Measurements from ENCODE around the gene ATP8A1.
"Not testable (repeated sequence)": the region's sequence is repeated elsewhere in the genome, so short reads cannot be mapped to it uniquely, and the experiment has no call there.

Gene ATP8A1

GRCh38 chr4:42656679-42656943 is 294 bp downstream of the ATP8A1 start:
- no peak for TF ChIP-seq CTCF (IDR thresholded peaks at IDR 0.05; ENCODE audit: insufficient read depth, low read depth, low read length, missing control alignments)

GRCh38 chr4:42655921-42656678 is 805 bp downstream of the ATP8A1 start:
- TF ChIP-seq CTCF (IDR thresholded peaks at IDR 0.05; ENCODE audit: insufficient read depth, low read depth, low read length, missing control alignments) = no peak
- DNase-seq (ENCODE audit: low read depth) = no peak

More at GRCh38 chr4:42656679-42656943, 294 bp downstream of the ATP8A1 start:
- DNase-seq (ENCODE audit: low read depth) = no peak
- H3K4me3 ChIP-seq (ENCODE audit: low read length) = peak overlapping the region; percentile 55

DNA sequence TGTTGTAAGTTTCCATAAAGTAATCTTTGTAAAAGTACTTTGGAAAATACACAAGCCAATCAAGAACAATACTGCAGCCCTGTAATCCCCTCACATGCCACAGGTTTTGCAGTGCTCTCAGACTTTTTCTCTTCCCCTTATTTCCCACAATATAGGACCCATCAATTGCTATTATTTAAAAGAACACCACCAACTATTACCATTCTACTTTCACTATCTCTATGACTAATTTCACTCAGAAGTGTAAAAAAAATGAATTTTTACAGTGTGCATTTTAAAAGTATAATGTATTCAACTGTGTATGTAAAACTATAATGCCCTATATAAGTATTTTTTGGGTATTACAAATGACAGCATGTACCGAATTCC is 1.7 kb downstream of the ATP8A1 start:
- no peak overlapping the region for H3K4me3 ChIP-seq (ENCODE audit: low read length)
- no peak for DNase-seq (ENCODE audit: low read depth)

More at GRCh38 chr4:42655921-42656678, 805 bp downstream of the ATP8A1 start:
- H3K4me3 ChIP-seq (ENCODE audit: low read length) = peak overlapping the region; percentile 55

GRCh38 chr4:42654631-42655268 is 2.2 kb downstream of the ATP8A1 start:
- no peak for TF ChIP-seq CTCF (IDR thresholded peaks at IDR 0.05; ENCODE audit: insufficient read depth, low read depth, low read length, missing control alignments)
- no peak overlapping the region for H3K4me3 ChIP-seq (ENCODE audit: low read length)
- DNase-seq (ENCODE audit: low read depth) = peak; percentile 40

More for the DNA sequence above, 1.7 kb downstream of the ATP8A1 start:
- no peak for TF ChIP-seq CTCF (IDR thresholded peaks at IDR 0.05; ENCODE audit: insufficient read depth, low read depth, low read length, missing control alignments)

DNA sequence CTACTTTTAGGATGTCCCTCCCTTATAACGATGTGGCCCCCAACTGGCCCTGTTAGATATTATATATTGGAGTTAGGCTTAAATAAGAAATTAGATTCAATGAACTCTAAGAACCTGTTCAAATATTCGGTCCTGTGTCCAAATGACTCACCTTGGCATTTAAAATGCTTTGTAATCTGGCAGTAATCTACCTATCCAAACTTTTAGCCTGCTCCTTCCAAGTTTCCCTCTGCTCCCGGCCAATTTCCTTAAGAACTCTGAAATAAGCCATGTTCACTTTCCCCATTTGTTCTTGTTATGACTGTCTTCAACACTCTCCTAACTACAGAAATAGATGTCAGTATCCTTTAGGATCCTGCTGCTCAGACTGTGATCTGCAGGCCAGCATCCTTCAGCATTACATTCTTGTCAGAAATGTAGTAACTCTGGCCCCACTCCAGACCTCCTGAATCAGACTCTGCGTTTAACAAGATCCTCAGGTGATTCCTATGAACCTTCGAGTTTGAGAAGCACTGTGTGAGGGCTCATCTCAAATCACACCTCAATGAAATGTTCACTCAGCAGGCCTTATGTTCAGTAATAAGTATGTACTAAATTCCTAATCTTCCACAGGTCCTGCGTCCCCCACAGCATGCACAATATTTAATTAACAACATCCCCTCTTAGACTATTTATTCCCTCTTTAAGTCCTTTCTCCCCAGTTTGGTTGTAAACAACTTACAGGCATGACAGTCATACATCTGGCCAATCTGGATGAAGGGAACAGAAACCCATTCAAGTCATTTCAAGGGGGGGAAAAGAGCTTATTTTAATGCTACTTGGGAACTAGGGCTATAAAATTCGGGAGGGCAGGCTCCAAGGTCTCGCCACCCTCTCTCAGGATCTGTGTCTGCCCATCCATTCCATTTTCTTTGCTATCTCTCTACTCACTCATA is 3.0 kb downstream of the ATP8A1 start:
- peak; percentile 25 for DNase-seq (ENCODE audit: low read depth)
- TF ChIP-seq CTCF (IDR thresholded peaks at IDR 0.05; ENCODE audit: insufficient read depth, low read depth, low read length, missing control alignments) = no peak
- H3K4me3 ChIP-seq (ENCODE audit: low read length) = no peak overlapping the region

GRCh38 chr4:42652529-42653231 is 4.2 kb downstream of the ATP8A1 start:
- not testable (repeated sequence) for DNase-seq (ENCODE audit: low read depth)

More at GRCh38 chr4:42652529-42653231, 4.2 kb downstream of the ATP8A1 start:
- H3K4me3 ChIP-seq (ENCODE audit: low read length) = not testable (repeated sequence)

Measured in epithelial cell of esophagus (primary cell).